LNCAP (cell line): ENCODE results near the gene CDHR3.

Experiments used
- TF ChIP-seq, protein P1 (sequence below): fragments of 450-650 bp; IDR thresholded peaks from 2 replicates; pipeline ENCODE4 v1.5.1; 2017; ENCODE audit warnings: mild to moderate bottlenecking

CDHR3 gene

DNA sequence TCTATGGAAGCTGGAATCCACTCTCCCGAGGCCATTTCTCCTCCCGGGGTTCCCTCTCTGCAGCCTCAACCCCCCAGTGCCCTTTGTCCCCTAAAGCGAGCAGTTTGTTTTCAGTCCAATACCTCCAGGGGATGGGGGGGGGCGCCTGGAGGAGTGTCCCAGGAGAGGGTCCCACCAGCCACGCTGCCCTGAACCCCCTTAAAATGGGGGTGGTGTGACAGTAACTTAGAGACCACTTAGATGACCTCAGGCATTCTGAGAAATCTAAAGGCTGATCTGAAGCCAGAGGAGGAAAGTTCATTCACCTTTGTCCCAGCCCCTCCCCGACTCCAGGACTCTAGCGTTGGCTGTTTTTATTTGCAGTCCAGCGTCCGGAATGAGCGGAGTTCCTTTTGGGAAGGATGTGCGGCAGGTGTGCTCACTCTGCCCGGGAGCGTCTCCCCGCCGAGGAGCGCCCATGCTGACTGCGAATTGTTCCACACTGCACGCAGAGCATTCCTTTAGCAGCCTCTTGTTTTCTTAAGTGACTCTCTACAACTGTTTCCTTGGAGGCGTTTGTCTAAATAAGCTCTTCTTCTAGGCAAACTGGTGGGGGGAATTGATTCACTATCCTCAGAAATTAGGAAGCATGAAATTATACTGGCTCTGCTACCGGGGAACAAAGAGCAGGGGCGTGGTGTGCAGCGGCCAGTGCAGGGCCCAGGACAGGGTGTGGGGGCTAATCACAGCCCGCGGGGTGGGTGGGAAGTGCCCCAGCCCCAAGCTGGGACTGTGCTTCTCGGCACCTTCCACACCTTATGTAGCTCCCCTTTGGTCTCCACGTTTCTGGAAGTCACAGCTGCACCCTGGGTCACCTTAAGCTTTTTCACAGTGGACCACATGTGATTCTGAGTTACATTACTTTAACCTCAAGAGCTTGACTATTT is 102.8 kb downstream of the CDHR3 start:
- TF ChIP-seq, protein P1, sequence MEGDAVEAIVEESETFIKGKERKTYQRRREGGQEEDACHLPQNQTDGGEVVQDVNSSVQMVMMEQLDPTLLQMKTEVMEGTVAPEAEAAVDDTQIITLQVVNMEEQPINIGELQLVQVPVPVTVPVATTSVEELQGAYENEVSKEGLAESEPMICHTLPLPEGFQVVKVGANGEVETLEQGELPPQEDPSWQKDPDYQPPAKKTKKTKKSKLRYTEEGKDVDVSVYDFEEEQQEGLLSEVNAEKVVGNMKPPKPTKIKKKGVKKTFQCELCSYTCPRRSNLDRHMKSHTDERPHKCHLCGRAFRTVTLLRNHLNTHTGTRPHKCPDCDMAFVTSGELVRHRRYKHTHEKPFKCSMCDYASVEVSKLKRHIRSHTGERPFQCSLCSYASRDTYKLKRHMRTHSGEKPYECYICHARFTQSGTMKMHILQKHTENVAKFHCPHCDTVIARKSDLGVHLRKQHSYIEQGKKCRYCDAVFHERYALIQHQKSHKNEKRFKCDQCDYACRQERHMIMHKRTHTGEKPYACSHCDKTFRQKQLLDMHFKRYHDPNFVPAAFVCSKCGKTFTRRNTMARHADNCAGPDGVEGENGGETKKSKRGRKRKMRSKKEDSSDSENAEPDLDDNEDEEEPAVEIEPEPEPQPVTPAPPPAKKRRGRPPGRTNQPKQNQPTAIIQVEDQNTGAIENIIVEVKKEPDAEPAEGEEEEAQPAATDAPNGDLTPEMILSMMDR, result no peak

DNA sequence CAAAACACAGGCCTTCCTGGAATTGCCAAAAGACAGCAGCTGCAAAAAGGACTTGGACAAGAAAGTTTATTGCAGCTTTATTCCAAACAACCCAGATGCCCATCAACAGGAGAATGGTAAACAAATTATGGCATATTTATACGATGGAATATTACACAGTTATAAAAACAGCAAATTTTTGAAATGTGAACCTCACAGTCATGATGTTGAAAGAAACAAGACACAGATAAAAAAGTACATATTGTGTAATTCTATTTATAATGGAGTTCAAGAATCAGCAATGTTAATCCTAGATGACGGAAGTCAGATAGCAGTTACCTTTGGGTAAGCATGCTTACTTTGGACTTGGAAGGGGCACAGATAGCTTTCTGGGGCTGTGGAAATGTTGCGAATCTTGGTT is 104.6 kb downstream of the CDHR3 start:
- TF ChIP-seq, protein P1, result no peak

DNA sequence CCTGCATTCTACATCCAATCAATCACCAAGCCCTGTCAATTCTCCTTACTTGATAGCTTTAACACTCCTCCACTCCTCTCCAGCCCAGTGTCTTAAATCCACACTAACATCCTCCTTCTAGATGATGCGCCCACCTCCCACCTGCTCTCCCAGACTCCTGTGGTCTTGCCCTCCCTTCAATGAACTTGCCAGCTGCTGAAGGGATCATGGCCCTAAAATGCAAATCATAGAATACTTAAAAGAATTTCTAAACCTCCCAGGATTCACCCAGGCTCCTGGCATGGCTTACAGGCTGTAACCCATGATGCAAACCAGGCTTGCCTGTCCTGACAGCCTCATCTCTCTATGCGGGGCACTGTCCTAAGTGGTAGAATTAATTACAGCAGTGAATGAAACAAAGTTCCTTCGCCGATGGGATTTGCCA is 105.5 kb downstream of the CDHR3 start:
- TF ChIP-seq, protein P1, result no peak

DNA sequence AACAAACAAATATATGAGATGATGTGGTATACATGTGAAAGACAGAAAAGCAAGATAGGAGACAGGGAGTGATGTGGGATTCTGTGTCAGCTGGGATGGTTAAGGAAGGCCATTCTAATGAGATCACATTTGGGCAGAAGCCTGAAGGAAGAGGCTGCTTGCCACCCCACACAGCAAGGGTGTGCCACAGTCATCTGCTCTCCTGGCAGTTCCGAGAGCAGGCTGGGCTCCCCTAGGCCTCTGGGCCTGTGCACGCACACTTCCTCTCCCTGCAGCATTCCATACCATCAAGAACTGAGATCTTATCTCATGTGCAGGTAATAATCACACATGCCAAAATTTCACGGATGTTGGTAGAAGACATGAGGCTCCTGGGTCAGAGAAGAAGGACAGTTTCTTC is 105.9 kb downstream of the CDHR3 start:
- TF ChIP-seq, protein P1, result no peak

DNA sequence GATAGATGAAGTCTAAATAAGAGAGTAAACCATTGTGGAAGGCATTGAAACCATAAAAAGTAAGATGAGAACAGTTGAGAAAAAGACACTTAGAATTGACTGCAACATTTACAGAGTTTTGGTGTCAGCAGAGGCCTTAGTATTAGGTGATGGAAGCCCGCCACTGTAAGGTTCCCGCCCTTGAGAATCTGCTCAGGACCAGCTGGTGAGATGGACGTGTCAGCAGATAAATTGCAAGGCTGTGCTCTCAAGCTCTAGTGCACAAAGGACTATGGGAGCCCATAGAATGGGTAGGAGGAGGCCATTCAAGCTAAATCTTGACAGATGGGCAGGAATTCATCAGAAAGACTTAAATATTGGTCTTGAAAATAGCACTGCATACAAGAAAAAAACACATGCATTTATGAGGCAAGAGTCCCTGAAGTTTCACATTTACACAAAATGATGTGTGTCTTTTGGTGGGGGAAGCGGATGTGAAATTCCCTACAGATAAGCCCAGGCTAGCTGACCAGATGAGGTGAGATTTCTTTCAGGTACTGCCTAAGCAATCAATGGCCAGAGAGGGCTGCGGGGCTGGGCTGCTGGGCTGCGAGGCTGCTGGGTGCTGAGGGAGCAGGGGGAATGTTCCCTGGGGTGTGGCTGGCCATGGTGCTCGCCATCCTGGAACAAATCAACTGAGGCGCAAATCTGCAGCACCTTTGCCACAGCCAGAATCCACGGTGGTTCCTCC is 106.6 kb downstream of the CDHR3 start:
- TF ChIP-seq, protein P1, result no peak

DNA sequence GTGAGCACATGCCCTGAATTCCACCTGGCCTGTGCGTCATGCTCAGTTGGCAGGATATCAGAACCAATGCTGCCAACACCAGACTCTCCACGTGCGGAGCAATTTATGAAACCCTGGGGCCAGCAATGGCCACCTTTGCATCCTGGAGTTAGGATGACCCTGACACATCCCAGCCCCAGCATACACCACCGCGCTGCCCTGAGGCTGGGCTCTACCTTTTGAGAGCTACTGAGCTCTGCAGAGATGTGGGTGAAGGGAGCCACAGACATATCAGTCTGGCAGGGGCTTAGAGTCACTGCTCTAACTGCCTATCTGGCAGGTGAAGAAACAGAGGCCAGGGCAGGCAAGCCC is 107.1 kb downstream of the CDHR3 start:
- TF ChIP-seq, protein P1, result no peak

DNA sequence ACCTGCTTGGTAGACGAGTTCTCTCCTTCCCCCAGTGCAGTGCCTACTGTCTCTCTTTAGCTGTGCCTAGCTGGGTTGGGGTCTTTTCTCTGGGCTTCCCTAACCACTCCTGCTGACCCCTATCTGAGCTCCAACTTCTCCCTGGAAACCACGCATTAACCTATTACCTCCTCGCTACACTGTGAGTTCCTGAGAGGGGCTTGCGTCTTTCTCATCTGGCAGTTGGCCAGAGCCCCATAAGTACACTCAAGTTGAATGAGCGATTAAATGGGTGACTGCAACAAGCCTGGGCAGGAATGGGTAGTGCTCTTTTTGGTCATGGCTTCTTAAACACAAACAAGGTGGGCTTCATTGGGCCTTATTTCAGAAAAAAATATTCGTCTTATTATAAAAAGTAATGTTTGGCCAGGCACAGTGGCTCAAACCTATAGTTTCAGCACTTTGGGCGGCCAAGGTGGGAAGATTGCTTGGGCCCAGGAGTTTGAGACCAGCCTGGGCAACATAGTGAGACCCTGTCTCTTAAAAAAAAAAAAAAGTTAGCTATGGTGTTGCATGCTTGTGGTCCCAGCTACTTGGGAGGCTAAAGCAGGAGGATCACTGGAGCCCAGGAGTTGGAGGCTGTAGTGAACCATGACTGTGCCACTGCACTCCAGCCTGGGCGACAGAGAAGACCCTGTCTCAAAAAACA is 107.6 kb downstream of the CDHR3 start:
- TF ChIP-seq, protein P1, result no peak
